Type B pancreatic cell (in vitro differentiated cells): Measurements from ENCODE around the gene TBXAS1. TPM values are rescaled to one million over a fixed set of nuclear protein-coding genes. Genes with fewer than 3 reads are reported as not detected.

Experiments used
- DNase-seq: peaks from one replicate; pipeline ENCODE4 v3.0.0; 2021; ENCODE audit warnings: mixed read lengths; ENCODE audit not compliant: unreplicated experiment; ENCODE audit errors: extremely low spot score
- H3K27ac Mint-ChIP-seq: 2 replicates; pipeline ENCODE4 v1.8.0; 2021; ENCODE audit warnings: mild to moderate bottlenecking, mixed read lengths
- H3K27me3 Mint-ChIP-seq: 2 replicates; pipeline ENCODE4 v1.8.0; 2021; ENCODE audit warnings: mixed read lengths
- H3K36me3 Mint-ChIP-seq: 2 replicates; pipeline ENCODE4 v1.8.0; 2021; ENCODE audit warnings: mixed read lengths
- H3K4me1 Mint-ChIP-seq: one replicate; pipeline ENCODE4 v1.8.0; 2021; ENCODE audit warnings: mixed read lengths; ENCODE audit not compliant: unreplicated experiment
- H3K4me3 Mint-ChIP-seq: 2 replicates; pipeline ENCODE4 v1.8.0; 2021; ENCODE audit warnings: mild to moderate bottlenecking, mixed read lengths
- H3K9me3 Mint-ChIP-seq: 2 replicates; pipeline ENCODE4 v1.8.0; 2021; ENCODE audit warnings: mixed read lengths
- CTCF ChIP-seq: fragments of 200-600 bp; sonication (generic); conservative IDR thresholded peaks from 2 replicates; pipeline ENCODE4 v1.5.0; 2021; ENCODE audit warnings: antibody characterized with exemption, mild to moderate bottlenecking
- total RNA-seq: library from RNA; stranded (reverse); gene quantifications from 2 replicates; pipeline ENCODE4 v1.2.1, GENCODE V29; 2021; ENCODE audit warnings: low replicate concordance

Gene TBXAS1
- total RNA-seq, 1 donor from 2014 or later = 5.8 TPM

- H3K4me1 Mint-ChIP-seq = peaks cover 19% of the 10 kb centered on the region
- no peak overlapping the region for H3K4me3 Mint-ChIP-seq
- H3K27me3 Mint-ChIP-seq = no peaks in the 10 kb centered on the region
- no peak for TF ChIP-seq CTCF
- H3K27ac Mint-ChIP-seq = no peak overlapping the region
- peaks cover 7% of the 10 kb centered on the region for H3K36me3 Mint-ChIP-seq
- H3K9me3 Mint-ChIP-seq = no peaks in the 10 kb centered on the region
- DNase-seq = no peak
These were observed 213.3 kb downstream of the TBXAS1 start for GRCh38 chr7:140042386-140042670.

GRCh38 chr7:140044251-140044650 is 215.2 kb downstream of the TBXAS1 start:
- no peak for DNase-seq
- peaks cover 5% of the 10 kb centered on the region for H3K36me3 Mint-ChIP-seq
- TF ChIP-seq CTCF = no peak
- no peak overlapping the region for H3K27ac Mint-ChIP-seq
- peaks cover 15% of the 10 kb centered on the region for H3K4me1 Mint-ChIP-seq
- no peak overlapping the region for H3K4me3 Mint-ChIP-seq
- H3K9me3 Mint-ChIP-seq = no peaks in the 10 kb centered on the region
- H3K27me3 Mint-ChIP-seq = no peaks in the 10 kb centered on the region

- H3K4me1 Mint-ChIP-seq = peaks cover 15% of the 10 kb centered on the region
- no peak overlapping the region for H3K27ac Mint-ChIP-seq
- H3K4me3 Mint-ChIP-seq = no peak overlapping the region
- H3K36me3 Mint-ChIP-seq = no peaks in the 10 kb centered on the region
- no peaks in the 10 kb centered on the region for H3K9me3 Mint-ChIP-seq
- H3K27me3 Mint-ChIP-seq = no peaks in the 10 kb centered on the region
- DNase-seq = no peak
- no peak for TF ChIP-seq CTCF
These were observed 216.6 kb downstream of the TBXAS1 start for GRCh38 chr7:140045697-140046096.

- H3K27ac Mint-ChIP-seq = no peak overlapping the region
These were observed 218.1 kb downstream of the TBXAS1 start for GRCh38 chr7:140047197-140047596.

GRCh38 chr7:140048138-140048537 is 219.1 kb downstream of the TBXAS1 start:
- Mint-ChIP-seq H3K36me3 (peaks cover 1% of the 10 kb centered on the region), H3K27ac (no peak overlapping the region), H3K4me1 (peaks cover 8% of the 10 kb centered on the region), H3K9me3 (no peaks in the 10 kb centered on the region), H3K27me3 (no peaks in the 10 kb centered on the region), H3K4me3 (no peak overlapping the region)
- peak; percentile 25 for DNase-seq
- no peak for TF ChIP-seq CTCF

More at GRCh38 chr7:140047197-140047596, 218.1 kb downstream of the TBXAS1 start:
- Mint-ChIP-seq H3K4me1 (peaks cover 8% of the 10 kb centered on the region), H3K27me3 (no peaks in the 10 kb centered on the region), H3K36me3 (no peaks in the 10 kb centered on the region), H3K9me3 (no peaks in the 10 kb centered on the region), H3K4me3 (no peak overlapping the region)
- no peak for DNase-seq
- no peak for TF ChIP-seq CTCF

GRCh38 chr7:140048989-140049338 is 219.9 kb downstream of the TBXAS1 start:
- no peak for TF ChIP-seq CTCF
- Mint-ChIP-seq H3K9me3 (no peaks in the 10 kb centered on the region), H3K27me3 (no peaks in the 10 kb centered on the region), H3K4me3 (no peak overlapping the region), H3K27ac (peak overlapping the region; percentile 33), H3K36me3 (peaks cover 3% of the 10 kb centered on the region), H3K4me1 (peaks cover 8% of the 10 kb centered on the region)
- peak; percentile 34 for DNase-seq
